SKM-1 (cell line): Measurements from ENCODE around the gene SYDE1.
A peak's percentile ranks its signal among the peaks of the same experiment; 100 is the strongest.
"Not testable (repeated sequence)": the region's sequence is repeated elsewhere in the genome, so short reads cannot be mapped to it uniquely, and the experiment has no call there.

Source experiments
- DNase-seq: peaks from one replicate; lab custom pipeline; 2025; ENCODE audit not compliant: unreplicated experiment; lab: John Stamatoyannopoulos, UW

Gene SYDE1, protein sequence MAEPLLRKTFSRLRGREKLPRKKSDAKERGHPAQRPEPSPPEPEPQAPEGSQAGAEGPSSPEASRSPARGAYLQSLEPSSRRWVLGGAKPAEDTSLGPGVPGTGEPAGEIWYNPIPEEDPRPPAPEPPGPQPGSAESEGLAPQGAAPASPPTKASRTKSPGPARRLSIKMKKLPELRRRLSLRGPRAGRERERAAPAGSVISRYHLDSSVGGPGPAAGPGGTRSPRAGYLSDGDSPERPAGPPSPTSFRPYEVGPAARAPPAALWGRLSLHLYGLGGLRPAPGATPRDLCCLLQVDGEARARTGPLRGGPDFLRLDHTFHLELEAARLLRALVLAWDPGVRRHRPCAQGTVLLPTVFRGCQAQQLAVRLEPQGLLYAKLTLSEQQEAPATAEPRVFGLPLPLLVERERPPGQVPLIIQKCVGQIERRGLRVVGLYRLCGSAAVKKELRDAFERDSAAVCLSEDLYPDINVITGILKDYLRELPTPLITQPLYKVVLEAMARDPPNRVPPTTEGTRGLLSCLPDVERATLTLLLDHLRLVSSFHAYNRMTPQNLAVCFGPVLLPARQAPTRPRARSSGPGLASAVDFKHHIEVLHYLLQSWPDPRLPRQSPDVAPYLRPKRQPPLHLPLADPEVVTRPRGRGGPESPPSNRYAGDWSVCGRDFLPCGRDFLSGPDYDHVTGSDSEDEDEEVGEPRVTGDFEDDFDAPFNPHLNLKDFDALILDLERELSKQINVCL

DNA sequence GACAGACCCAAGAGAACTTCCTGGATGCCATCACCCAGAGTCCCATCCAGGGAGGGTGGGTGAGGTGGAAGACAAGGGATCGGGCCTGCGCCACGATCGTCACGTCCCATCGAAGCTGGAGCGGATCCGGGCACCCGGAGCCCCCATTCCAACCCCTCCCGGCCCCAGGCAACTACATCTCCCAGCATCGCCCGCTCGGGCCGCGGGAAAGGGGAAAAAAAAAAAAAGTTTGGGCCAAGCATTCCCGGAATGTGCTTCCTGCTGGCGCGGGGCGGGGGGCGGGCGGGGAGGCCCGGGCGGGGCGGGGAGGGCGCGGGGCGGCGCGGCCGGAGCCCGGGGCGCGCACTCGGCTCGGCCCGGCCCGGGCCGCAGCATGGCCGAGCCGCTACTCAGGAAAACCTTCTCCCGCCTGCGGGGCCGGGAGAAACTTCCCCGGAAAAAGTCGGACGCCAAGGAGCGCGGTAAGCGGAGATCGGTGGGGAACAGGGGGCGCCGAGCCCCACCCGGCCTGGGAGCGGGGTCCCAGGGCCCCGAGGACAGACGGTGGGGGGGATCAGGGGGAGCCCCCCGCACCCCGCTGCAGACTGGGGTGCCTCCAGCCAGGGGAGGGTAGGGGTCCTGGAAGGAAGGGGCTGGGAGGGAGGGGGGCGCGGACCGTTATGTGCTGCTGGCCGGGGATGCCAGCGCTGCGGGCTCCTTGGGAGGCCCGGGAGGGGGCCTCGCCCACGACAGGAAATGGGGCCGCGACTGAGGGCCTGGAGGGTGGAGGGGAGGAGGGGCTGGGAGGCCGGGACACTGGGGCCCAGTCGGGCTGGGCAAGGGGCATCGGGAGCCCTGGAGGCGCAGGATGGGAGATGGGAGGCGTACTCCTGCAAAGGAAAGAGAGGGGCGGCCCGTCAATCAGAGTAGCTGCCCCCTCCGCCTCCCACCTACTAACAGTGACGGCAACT is at the start of gene SYDE1:
SYDE1 (plus strand) TSS at position 341 of the 950 bp plus-strand sequence; CDS start at position 374, 33 bp downstream.
- DNase-seq: no peak

GRCh38 chr19:15062036-15062435 is 45.2 kb upstream of the SYDE1 start:
- DNase-seq: no peak

DNA sequence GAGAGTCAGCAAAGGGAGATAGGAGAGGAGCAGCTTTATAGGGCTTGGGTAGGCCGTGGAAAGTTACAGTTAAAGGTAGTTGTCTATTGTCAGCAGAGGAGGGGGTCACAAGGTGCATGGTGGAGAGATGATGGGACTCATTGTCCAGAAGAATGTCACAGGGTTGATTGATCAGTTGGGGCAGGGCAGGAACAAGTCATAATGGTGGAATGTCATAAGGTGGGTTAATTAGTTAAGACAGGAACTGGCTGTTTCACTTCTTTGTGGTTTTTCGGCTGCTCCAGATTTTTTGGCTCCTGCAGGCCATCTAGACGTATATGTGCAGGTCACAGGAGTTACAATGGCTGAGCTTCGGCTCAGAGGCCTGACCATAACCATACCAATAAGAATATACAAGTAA is 36.8 kb upstream of the SYDE1 start:
- not testable (repeated sequence) for DNase-seq

DNA sequence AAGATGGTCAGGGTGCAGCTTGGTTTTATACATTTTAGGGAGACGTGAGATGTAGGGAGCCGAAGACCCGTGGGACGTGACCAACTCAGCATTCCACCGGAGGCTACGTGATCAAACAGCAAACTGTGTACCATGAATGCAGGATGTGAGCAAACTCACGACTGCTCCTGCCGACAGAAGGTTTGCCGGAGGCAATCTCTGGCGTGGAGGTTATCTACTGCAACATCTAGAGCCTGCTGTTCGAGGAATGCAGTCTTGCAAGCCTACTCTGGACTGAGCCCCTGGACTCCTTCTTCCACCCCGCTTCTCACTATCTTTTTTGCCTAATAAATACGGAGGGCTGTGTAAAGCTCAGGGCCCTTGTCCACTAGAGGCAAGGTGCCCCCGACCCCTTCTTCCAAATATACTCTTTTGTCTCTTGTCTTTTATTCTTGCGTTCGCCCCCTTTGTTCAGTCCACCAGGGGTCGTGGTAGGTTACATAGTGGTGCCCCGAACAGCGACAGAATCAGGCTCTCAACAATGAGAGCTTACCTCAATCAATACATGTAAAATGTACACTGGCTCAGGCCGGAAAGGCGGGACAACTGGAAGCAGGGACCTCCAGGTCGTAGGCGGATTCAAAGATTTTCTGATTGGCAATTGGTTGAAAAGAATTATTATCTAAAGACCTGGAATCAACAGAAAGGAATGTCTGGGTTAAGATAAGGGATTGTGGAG is 34.1 kb upstream of the SYDE1 start:
- DNase-seq: no peak

- no peak for DNase-seq
These were observed 32.8 kb upstream of the SYDE1 start for GRCh38 chr19:15074371-15074770.

- no peak for DNase-seq
These were observed 31.4 kb upstream of the SYDE1 start for GRCh38 chr19:15075806-15076205.

DNA sequence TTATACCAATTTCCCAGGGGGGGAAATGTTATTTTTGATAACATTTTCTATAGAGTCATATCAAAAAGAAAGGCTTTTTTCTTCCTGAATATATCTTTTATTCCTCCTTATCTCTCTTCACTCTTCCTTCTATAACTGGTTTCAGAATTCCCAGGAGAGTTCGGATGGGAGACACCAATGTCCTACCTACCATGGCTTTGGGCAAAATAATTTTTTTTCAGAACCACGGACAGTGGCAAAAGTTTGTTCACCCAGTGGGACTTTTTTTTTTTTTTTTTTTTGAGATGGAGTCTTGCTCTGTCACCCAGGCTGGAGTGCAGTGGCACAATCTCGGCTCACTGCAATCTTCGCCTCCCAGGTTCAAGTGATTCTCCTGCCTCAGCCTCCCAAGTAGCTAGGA is 27.2 kb upstream of the SYDE1 start:
- DNase-seq: not testable (repeated sequence)

GRCh38 chr19:15081911-15082310 is 25.3 kb upstream of the SYDE1 start, which contains the start of gene OR1I1:
OR1I1 (plus strand) TSS chr19:15082211; CDS start chr19:15087066, 4,855 bp downstream.
- no peak for DNase-seq

DNA sequence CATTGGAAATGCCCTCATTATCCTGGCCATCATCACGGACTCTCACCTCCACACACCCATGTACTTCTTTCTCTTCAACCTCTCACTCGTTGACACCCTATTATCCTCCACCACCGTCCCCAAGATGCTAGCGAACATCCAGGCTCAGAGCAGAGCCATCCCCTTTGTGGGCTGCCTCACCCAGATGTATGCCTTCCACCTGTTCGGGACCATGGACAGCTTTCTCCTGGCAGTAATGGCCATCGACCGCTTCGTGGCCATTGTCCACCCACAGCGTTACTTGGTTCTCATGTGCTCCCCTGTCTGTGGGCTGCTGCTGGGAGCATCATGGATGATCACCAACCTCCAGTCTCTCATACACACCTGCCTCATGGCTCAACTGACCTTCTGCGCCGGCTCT is 20.0 kb upstream of the SYDE1 start:
- no peak for DNase-seq

GRCh38 chr19:15091918-15092753 is 15.1 kb upstream of the SYDE1 start:
- DNase-seq: peak; percentile 49

DNA sequence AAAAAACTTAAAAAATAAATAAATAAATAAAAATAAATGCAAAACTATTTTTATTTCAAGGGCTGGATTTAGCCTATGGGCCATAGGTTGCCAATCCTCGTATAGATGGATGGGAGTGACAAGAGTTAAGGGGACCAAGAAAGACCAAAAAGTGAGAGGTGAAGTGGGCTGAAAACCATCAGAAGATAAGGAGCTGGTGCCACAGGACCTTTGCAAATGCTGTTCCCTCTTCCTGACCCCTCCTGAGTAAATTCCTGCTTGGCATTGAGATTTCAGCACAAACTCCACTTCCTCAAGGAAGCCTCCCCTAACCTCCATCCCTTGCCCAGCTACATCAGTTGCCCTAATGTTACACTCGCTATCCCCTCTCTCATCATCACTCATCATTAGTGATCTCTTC is 14.2 kb upstream of the SYDE1 start:
- no peak for DNase-seq

DNA sequence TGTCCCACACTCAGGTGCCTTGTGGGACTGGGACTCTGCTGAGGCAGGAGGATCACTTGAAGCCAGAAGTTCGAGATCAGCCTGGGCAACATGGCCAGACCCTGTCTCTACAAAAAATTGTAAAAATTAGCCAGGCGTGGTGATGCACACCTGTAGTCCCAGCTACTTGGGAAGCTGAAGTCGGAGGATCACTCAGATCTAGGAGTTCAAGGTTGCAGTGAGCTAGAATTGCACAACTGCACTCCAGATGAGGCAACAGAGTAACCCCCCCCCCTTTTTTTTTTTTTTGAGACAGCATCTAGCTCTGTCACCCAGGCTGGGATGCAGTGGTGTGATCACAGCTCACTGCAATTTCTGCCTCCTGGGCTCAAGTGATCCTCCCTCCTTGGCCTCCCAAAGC is 11.0 kb upstream of the SYDE1 start:
- DNase-seq: no peak

DNA sequence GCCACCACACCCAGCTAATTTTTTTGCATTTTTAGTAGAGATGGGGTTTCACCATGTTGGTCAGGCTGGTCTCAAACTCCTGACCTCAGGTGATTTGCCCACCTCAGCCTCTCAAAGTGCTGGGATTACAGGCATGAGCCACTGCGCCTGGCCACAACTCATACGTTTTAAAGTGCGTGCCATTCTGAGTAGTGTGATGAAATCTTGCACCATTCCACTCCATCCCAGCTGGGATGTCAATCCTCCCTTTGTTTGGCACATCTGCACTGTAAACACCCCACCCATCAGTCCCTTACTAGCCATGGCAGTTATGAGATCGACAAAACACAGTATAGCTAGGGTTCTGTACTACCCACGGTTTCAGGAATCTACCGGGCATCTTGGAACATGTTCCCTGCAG is 9.2 kb upstream of the SYDE1 start:
- not testable (repeated sequence) for DNase-seq

GRCh38 chr19:15098460-15098859 is 8.7 kb upstream of the SYDE1 start:
- DNase-seq: no peak

GRCh38 chr19:15099017-15099582 is 8.1 kb upstream of the SYDE1 start:
- DNase-seq: no peak

DNA sequence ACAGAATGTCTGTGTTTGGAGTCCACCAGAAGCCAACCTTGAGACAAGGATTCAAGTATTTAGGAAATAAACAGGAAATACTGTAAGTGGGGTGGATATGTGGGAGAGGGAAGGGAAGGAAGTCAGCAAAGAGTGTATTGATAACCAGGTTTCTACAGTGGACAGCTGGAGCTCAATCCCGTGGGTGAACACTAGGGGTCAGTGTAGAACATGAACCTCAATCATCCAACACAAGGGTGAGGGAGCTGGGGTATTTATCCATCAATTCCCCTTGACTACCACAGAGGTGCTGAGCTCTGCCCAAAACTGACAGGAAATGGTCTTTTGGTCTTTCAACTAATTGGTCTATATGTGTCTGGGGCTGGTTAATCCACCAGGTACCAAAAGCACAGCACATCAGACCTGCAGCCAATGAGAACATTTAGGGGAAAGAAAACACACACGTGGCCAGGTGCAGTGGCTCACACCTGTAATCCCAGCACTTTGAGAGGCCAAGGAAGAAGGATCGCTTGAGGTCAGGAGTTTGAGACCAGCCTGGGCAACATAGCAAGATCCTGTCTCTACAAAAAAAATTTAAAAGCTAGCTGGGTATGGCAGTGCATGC is 5.6 kb upstream of the SYDE1 start:
- DNase-seq: peak; percentile 37

GRCh38 chr19:15104003-15104402 is 3.2 kb upstream of the SYDE1 start:
- no peak for DNase-seq

- no peak for DNase-seq
These were observed 2.8 kb upstream of the SYDE1 start for GRCh38 chr19:15104411-15104810.

DNA sequence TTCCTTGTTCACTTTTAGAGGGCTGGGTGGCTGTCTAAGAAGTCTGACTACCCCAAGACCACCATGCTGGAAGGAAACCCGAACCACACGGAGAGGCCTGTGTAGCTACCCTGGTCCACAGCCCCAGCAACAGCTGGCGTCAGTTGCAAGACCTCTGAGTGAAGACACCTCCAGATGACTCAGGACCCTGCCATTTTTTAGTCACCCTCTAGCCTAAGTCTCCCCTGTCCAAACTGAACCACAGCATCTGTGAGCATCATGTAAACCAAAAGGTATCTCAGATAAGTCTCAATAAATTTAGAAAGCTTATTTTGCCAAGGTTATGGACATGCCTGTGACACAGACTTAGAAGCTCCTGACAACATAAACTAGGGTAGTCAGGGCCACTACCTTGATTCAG is 2.2 kb upstream of the SYDE1 start:
- DNase-seq: no peak
